ENCODE results near the gene NPSR1.

NPSR1 gene

DNA sequence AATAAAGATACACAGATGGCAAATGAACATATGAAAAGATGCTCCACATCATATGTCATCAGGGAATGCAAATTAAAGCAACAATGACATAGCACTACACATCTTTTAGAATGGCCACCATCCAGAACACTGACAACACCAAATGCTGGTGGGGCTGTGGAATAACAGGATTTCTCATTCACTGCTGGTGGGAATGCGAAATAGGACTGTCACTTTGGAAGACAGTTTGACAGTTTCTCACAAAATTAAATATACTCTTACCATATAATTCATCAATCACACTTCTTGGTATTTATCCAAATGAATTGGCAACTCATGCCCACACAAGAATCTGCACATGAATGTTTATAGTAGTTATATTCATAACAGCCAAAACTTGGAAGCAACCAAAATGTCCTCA is 68.2 kb downstream of the NPSR1 start:
- CTCF ChIA-PET = interaction anchor here (0.8 kb wide), 1 partner anchor 819 kb away, joined by 6 read pairs; no protein-coding TSS in a partner anchor
- POLR2A ChIA-PET = no interaction called here
- TF ChIP-seq L3MBTL2 (conservative IDR thresholded peaks at IDR 0.05) (no peak), ZNF384 (IDR thresholded peaks at IDR 0.05) (no peak), SP1 (IDR thresholded peaks at IDR 0.05) (no peak), SUZ12 (IDR thresholded peaks at IDR 0.05) (no peak), FOXK2 (IDR thresholded peaks at IDR 0.05) (no peak), NFRKB (IDR thresholded peaks at IDR 0.05) (no peak), BHLHE40 (IDR thresholded peaks at IDR 0.05; ENCODE audit: borderline replicate concordance) (no peak), ELF4 (IDR thresholded peaks at IDR 0.05) (no peak), HDGF (IDR thresholded peaks at IDR 0.05; ENCODE audit: borderline replicate concordance) (no peak), CTBP1 (IDR thresholded peaks at IDR 0.05; ENCODE audit: borderline replicate concordance) (no peak), FOXA1 (IDR thresholded peaks at IDR 0.05) (no peak), ARNT (IDR thresholded peaks at IDR 0.05) (no peak), FOXM1 (IDR thresholded peaks at IDR 0.05; ENCODE audit: borderline replicate concordance) (no peak), TARDBP (IDR thresholded peaks at IDR 0.05) (no peak), LEF1 (IDR thresholded peaks at IDR 0.05; ENCODE audit: borderline replicate concordance) (no peak)
- TF ChIP-seq, protein P1, sequence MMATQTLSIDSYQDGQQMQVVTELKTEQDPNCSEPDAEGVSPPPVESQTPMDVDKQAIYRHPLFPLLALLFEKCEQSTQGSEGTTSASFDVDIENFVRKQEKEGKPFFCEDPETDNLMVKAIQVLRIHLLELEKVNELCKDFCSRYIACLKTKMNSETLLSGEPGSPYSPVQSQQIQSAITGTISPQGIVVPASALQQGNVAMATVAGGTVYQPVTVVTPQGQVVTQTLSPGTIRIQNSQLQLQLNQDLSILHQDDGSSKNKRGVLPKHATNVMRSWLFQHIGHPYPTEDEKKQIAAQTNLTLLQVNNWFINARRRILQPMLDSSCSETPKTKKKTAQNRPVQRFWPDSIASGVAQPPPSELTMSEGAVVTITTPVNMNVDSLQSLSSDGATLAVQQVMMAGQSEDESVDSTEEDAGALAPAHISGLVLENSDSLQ (IDR thresholded peaks at IDR 0.05) = no peak
- DNase-seq (ENCODE audit: extremely low spot score) = no peak

DNA sequence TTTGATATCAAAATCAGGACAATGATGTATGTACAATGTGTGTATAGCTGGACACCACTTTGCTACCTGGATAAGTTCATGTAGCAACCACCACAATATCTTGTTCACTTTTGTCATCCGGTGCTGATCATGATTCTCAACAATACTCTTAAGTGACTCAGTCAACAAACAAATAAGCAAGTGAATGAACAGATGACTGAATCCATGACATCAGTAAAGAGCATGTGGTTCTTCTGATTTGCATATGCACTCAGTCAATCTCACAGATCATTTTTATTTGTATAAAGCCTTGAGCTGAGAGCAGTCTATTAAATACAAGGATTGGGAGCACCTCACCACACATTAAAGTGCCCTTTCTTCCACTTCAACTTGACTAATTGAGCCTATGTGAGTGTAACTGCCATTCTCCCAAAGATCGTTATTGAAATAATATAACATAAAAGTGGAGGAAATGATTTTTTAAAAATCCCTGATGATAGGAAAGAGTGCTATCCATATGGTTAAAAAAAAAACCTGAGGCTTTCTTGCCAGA is 69.5 kb downstream of the NPSR1 start:
- TF ChIP-seq ARNT (IDR thresholded peaks at IDR 0.05) = no peak
- TF ChIP-seq FOXA1 (IDR thresholded peaks at IDR 0.05) = no peak
- no peak for TF ChIP-seq ELF4 (IDR thresholded peaks at IDR 0.05)
- no peak for TF ChIP-seq L3MBTL2 (conservative IDR thresholded peaks at IDR 0.05)
- TF ChIP-seq, protein P1 (IDR thresholded peaks at IDR 0.05) = no peak
- TF ChIP-seq SUZ12 (IDR thresholded peaks at IDR 0.05) = no peak
- TF ChIP-seq ZNF384 (IDR thresholded peaks at IDR 0.05) = no peak
- no peak for TF ChIP-seq CTBP1 (IDR thresholded peaks at IDR 0.05; ENCODE audit: borderline replicate concordance)
- no peak for TF ChIP-seq BHLHE40 (IDR thresholded peaks at IDR 0.05; ENCODE audit: borderline replicate concordance)
- no peak for TF ChIP-seq TARDBP (IDR thresholded peaks at IDR 0.05)
- TF ChIP-seq FOXK2 (IDR thresholded peaks at IDR 0.05) = no peak
- TF ChIP-seq SP1 (IDR thresholded peaks at IDR 0.05) = no peak
- no peak for TF ChIP-seq FOXM1 (IDR thresholded peaks at IDR 0.05; ENCODE audit: borderline replicate concordance)
- no peak for TF ChIP-seq NFRKB (IDR thresholded peaks at IDR 0.05)
- TF ChIP-seq LEF1 (IDR thresholded peaks at IDR 0.05; ENCODE audit: borderline replicate concordance) = no peak
- TF ChIP-seq HDGF (IDR thresholded peaks at IDR 0.05; ENCODE audit: borderline replicate concordance) = no peak
- CTCF ChIA-PET = no interaction called here
- no peak for DNase-seq (ENCODE audit: extremely low spot score)
- POLR2A ChIA-PET = no interaction called here

DNA sequence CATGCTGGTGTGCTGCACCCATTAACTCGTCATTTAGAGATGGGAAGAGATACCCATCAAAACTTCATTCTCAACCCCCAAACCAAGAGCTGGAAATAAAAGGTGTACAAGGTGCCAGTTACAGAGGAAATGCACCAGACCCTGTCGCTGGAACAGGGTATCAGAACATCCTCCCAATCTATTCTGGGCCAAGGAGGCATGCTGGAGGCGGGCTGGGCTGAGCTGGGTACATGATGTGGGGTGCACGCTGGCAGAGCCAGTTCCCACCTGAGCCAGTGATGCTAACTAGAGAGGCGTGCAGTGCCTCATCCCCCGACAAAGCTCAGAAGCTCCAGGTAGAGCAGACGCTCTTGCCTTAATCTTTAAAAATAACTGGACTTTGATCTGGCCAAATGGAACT is 70.1 kb downstream of the NPSR1 start:
- TF ChIP-seq, protein P1 (IDR thresholded peaks at IDR 0.05) = no peak
- TF ChIP-seq SP1 (IDR thresholded peaks at IDR 0.05) = no peak
- TF ChIP-seq LEF1 (IDR thresholded peaks at IDR 0.05; ENCODE audit: borderline replicate concordance) = no peak
- TF ChIP-seq ARNT (IDR thresholded peaks at IDR 0.05) = no peak
- ChIA-PET POLR2A (no interaction called here), CTCF (no interaction called here)
- no peak for DNase-seq (ENCODE audit: extremely low spot score)

DNA sequence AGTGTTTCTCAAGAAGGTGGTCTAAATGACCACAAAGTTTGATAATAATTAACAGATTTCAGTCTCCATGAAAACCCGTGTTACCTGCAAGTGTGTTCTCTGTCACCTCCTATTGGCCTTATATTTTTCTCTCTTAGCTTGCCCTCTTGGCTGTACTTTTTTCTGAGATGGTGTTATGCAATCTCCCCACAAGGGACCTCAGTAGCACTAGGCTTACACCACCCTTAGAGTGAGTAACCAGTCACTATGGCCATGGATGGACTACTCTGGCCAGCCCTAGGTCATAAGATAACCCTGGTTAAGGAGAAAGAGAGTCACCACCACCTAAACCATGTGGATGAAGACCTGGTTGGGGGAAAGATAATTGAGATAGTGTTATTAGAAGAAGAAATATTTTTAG is 76.8 kb downstream of the NPSR1 start:
- ChIA-PET CTCF (no interaction called here), POLR2A (no interaction called here)
- DNase-seq (ENCODE audit: extremely low spot score) = no peak
- no peak for TF ChIP-seq NFRKB (IDR thresholded peaks at IDR 0.05)
- no peak for TF ChIP-seq CTBP1 (IDR thresholded peaks at IDR 0.05; ENCODE audit: borderline replicate concordance)
- no peak for TF ChIP-seq TARDBP (IDR thresholded peaks at IDR 0.05)
- no peak for TF ChIP-seq SUZ12 (IDR thresholded peaks at IDR 0.05)
- TF ChIP-seq ARNT (IDR thresholded peaks at IDR 0.05) = no peak
- TF ChIP-seq ELF4 (IDR thresholded peaks at IDR 0.05) = no peak
- no peak for TF ChIP-seq SP1 (IDR thresholded peaks at IDR 0.05)
- TF ChIP-seq FOXK2 (IDR thresholded peaks at IDR 0.05) = no peak
- no peak for TF ChIP-seq FOXM1 (IDR thresholded peaks at IDR 0.05; ENCODE audit: borderline replicate concordance)
- no peak for TF ChIP-seq HDGF (IDR thresholded peaks at IDR 0.05; ENCODE audit: borderline replicate concordance)
- TF ChIP-seq LEF1 (IDR thresholded peaks at IDR 0.05; ENCODE audit: borderline replicate concordance) = no peak
- TF ChIP-seq BHLHE40 (IDR thresholded peaks at IDR 0.05; ENCODE audit: borderline replicate concordance) = no peak
- no peak for TF ChIP-seq FOXA1 (IDR thresholded peaks at IDR 0.05)
- TF ChIP-seq ZNF384 (IDR thresholded peaks at IDR 0.05) = no peak
- TF ChIP-seq, protein P1 (IDR thresholded peaks at IDR 0.05) = no peak
- no peak for TF ChIP-seq L3MBTL2 (conservative IDR thresholded peaks at IDR 0.05)

DNA sequence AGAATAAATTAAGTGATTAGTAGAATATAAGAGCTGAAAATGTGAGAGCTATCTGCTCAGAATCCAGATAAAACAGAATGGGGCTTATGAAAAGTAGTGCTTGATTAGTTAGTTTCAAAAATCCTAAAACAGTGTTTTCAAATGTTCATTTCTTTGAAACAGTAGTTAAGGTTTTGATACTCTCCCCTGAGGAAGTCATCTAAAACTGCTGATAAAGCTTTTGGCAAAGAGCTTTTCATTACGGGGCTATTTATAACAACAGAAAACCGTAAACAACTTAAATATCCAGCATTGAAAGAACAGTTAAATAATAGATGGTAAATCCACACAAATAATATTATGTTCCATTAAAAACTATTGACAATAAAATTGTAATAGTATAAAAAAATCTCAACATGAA is 77.5 kb downstream of the NPSR1 start:
- CTCF ChIA-PET = no interaction called here
- TF ChIP-seq LEF1 (IDR thresholded peaks at IDR 0.05; ENCODE audit: borderline replicate concordance) = no peak
- no peak for TF ChIP-seq TARDBP (IDR thresholded peaks at IDR 0.05)
- no peak for TF ChIP-seq FOXK2 (IDR thresholded peaks at IDR 0.05)
- no peak for TF ChIP-seq CTBP1 (IDR thresholded peaks at IDR 0.05; ENCODE audit: borderline replicate concordance)
- no peak for TF ChIP-seq NFRKB (IDR thresholded peaks at IDR 0.05)
- TF ChIP-seq ZNF384 (IDR thresholded peaks at IDR 0.05) = no peak
- TF ChIP-seq SP1 (IDR thresholded peaks at IDR 0.05) = no peak
- no peak for DNase-seq (ENCODE audit: extremely low spot score)
- POLR2A ChIA-PET = no interaction called here
